ENCODE results near the gene EIF2D. TPM values are rescaled to one million over a fixed set of nuclear protein-coding genes. Genes with fewer than 3 reads are reported as not detected.

EIF2D gene
- polyA plus RNA-seq, 3 donors: 16.4 to 31.6 (median 16.8) TPM

DNA sequence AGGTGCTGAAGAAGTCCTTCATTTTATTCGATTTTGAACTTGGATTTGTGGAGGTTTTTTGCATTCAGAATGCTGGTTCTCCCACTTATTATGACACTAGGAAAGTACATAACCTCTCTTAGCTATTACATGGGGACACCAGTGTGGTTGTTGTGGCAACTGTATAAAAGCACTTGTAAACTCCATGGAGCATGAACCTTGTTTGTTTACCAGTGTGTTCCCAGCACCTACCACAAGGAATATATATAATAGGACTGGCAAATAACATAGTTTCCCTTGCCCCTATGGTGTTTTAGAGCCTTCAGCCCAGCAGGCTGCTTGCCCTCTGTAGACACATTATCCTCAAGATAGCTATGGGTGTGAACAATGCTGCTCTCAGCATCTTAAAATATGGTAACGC, 61.8 kb downstream of the EIF2D start:
- Histone ChIP-seq H4K20me1 (ENCODE audit: insufficient read depth, low read length) (no peaks in the 10 kb centered on the region), H3K4me2 (replicated peaks; ENCODE audit: extremely low read depth, low read length, poor library complexity, severe bottlenecking) (no peak overlapping the region), H3K27me3 (ENCODE audit: control insufficient read depth in 2 of 2, insufficient read depth in 2 of 2, low read length in 2 of 2) (no peaks in the 10 kb centered on the region), H3K9me3 (replicated peaks in 1 of 2; ENCODE audit: control insufficient read depth in 1 of 2, insufficient read depth in 1 of 2, low read length in 2 of 2) (no peaks in the 10 kb centered on the region), H3K4me1 (ENCODE audit: control insufficient read depth in 1 of 2, insufficient read depth in 2 of 2, low read length in 2 of 2) (peaks cover 0 to under 1% of the 10 kb centered on the region in 2 donors), H3K79me2 (ENCODE audit: insufficient read depth, low read length) (no peaks in the 10 kb centered on the region), H2AFZ (ENCODE audit: insufficient read depth, low read depth, low read length, poor library complexity, severe bottlenecking) (no peak overlapping the region), H3K9ac (ENCODE audit: insufficient read depth, low read length, poor library complexity, severe bottlenecking) (no peak overlapping the region), H3K4me3 (replicated peaks in 1 of 3; ENCODE audit: low read depth in 2 of 3, low read length in 3 of 3) (no peak overlapping the region), H3K27ac (ENCODE audit: low read depth in 1 of 2, low read length in 2 of 2) (no peak overlapping the region), H3K36me3 (replicated peaks in 1 of 2; ENCODE audit: control insufficient read depth in 1 of 2, insufficient read depth in 2 of 2, low read length in 2 of 2) (no peaks in the 10 kb centered on the region)
- TF ChIP-seq, protein P1, sequence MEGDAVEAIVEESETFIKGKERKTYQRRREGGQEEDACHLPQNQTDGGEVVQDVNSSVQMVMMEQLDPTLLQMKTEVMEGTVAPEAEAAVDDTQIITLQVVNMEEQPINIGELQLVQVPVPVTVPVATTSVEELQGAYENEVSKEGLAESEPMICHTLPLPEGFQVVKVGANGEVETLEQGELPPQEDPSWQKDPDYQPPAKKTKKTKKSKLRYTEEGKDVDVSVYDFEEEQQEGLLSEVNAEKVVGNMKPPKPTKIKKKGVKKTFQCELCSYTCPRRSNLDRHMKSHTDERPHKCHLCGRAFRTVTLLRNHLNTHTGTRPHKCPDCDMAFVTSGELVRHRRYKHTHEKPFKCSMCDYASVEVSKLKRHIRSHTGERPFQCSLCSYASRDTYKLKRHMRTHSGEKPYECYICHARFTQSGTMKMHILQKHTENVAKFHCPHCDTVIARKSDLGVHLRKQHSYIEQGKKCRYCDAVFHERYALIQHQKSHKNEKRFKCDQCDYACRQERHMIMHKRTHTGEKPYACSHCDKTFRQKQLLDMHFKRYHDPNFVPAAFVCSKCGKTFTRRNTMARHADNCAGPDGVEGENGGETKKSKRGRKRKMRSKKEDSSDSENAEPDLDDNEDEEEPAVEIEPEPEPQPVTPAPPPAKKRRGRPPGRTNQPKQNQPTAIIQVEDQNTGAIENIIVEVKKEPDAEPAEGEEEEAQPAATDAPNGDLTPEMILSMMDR (IDR thresholded peaks at IDR 0.05): no peak
- Mint-ChIP-seq H3K27me3 (ENCODE audit: low read depth in 3 of 3) (peaks cover 1 to 3% (median 2%) of the 10 kb centered on the region in 3 donors), H3K9me3 (peaks cover 0 to 3% (median 0%) of the 10 kb centered on the region in 7 donors), H3K36me3 (peaks cover 0 to 3% of the 10 kb centered on the region in 2 donors), H3K27ac (no peak overlapping the region), H3K4me3 (no peak overlapping the region), H3K4me1 (peaks cover 14% of the 10 kb centered on the region)
- intact Hi-C loops (cut with micrococcal nuclease): no loop called here
- 100% methylated on average over 1 of the region's 2 CpGs for WGBS (ENCODE audit: insufficient coverage)
- no peak for DNase-seq

DNA sequence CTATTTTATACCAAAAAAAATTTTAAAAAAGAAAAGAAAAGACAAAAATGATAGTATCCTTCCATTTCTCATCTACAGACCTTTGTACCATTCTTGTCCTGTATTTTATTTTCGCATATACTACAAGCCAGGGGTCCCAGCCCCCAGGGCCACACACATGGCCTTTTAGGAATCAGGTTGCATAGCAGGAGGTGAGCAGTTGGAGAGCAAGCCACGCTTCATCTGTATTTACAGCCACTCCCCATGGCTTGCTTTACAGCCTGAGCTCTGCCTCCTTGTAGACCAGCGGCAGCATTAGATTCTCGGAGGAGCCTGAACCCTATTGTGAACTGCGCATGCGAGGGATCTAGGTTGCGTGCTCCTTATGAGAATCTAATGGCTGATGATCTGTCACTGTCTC, 65.2 kb downstream of the EIF2D start:
- peaks cover 0 to 3% (median 0%) of the 10 kb centered on the region in 7 donors for H3K9me3 Mint-ChIP-seq
- intact Hi-C loops (cut with micrococcal nuclease): no loop called here

More for the DNA sequence above, 65.2 kb downstream of the EIF2D start:
- Mint-ChIP-seq H3K27ac (no peak overlapping the region), H3K36me3 (peaks cover 0 to under 1% of the 10 kb centered on the region in 2 donors), H3K27me3 (ENCODE audit: low read depth in 3 of 3) (peaks cover 0 to 2% (median 0%) of the 10 kb centered on the region in 3 donors), H3K4me3 (no peak overlapping the region), H3K4me1 (peaks cover 3% of the 10 kb centered on the region)
- H3K27me3 ChIP-seq (ENCODE audit: control insufficient read depth in 2 of 2, insufficient read depth in 2 of 2, low read length in 2 of 2): no peaks in the 10 kb centered on the region
- no peaks in the 10 kb centered on the region for H4K20me1 ChIP-seq (ENCODE audit: insufficient read depth, low read length)
- H3K36me3 ChIP-seq (replicated peaks in 1 of 2; ENCODE audit: control insufficient read depth in 1 of 2, insufficient read depth in 2 of 2, low read length in 2 of 2): no peaks in the 10 kb centered on the region
- H3K4me2 ChIP-seq (replicated peaks; ENCODE audit: extremely low read depth, low read length, poor library complexity, severe bottlenecking): no peak overlapping the region
- DNase-seq: no peak
- H3K79me2 ChIP-seq (ENCODE audit: insufficient read depth, low read length): no peaks in the 10 kb centered on the region
- H3K4me3 ChIP-seq (replicated peaks in 1 of 3; ENCODE audit: low read depth in 2 of 3, low read length in 3 of 3): no peak overlapping the region
- 80% methylated on average over 6 of the region's 7 CpGs for WGBS (ENCODE audit: insufficient coverage)
- H2AFZ ChIP-seq (ENCODE audit: insufficient read depth, low read depth, low read length, poor library complexity, severe bottlenecking): no peak overlapping the region
- no peak overlapping the region for H3K27ac ChIP-seq (ENCODE audit: low read depth in 1 of 2, low read length in 2 of 2)
- TF ChIP-seq, protein P1 (IDR thresholded peaks at IDR 0.05): no peak
- H3K9me3 ChIP-seq (replicated peaks in 1 of 2; ENCODE audit: control insufficient read depth in 1 of 2, insufficient read depth in 1 of 2, low read length in 2 of 2): no peaks in the 10 kb centered on the region
- no peaks in the 10 kb centered on the region for H3K4me1 ChIP-seq (ENCODE audit: control insufficient read depth in 1 of 2, insufficient read depth in 2 of 2, low read length in 2 of 2)
- H3K9ac ChIP-seq (ENCODE audit: insufficient read depth, low read length, poor library complexity, severe bottlenecking): no peak overlapping the region
